GM12878 (cell line): Measurements from ENCODE around the gene CCDC97. TPM values are rescaled to one million over a fixed set of nuclear protein-coding genes. Genes with fewer than 3 reads are reported as not detected.

Source experiments
- ATAC-seq: fragments of 200-7000 bp; cut with Tn5 transposase; 3 replicates; pipeline ENCODE4 v1.9.1; 2020; ENCODE audit warnings: mild to moderate bottlenecking, moderate library complexity
- BruUV-seq: library from RNA; stranded (reverse); fragments of 400-500 nt; replicated peaks from 2 replicates; lab custom pipeline; 2021; lab: Mats Ljungman, UMichigan
- CTCF ChIA-PET: fragments of 300-600 bp; sonication (Branson Sonifier 250); formaldehyde crosslinking; extraction: SDS; loops from one replicate; lab custom pipeline; 2021; ENCODE audit warnings: inconsistent platforms; lab: Yijun Ruan, JAX
- POLR2A ChIA-PET: fragments of 350-600 bp; formaldehyde crosslinking; extraction: SDS; loops from one replicate; lab custom pipeline; 2021; ENCODE audit warnings: inconsistent platforms; lab: Charles Lee
- RAD21 ChIA-PET: fragments of 300-600 bp; sonication (Branson Sonifier 250); formaldehyde crosslinking; loops from one replicate; lab custom pipeline; 2023; ENCODE audit warnings: antibody characterized with exemption; ENCODE audit not compliant: unreplicated experiment; lab: Charles Lee
- SMC1A ChIA-PET: fragments of 300-600 bp; sonication (Branson Sonifier 250); formaldehyde crosslinking; loops from one replicate; lab custom pipeline; 2023; ENCODE audit not compliant: unreplicated experiment, uncharacterized antibody; lab: Charles Lee
- DNase-seq: peaks from one replicate; pipeline ENCODE4 v3.0.0-alpha.2; 2011; ENCODE audit warnings: low read depth, low spot score
- FAIRE-seq: peaks from 3 replicates; lab custom pipeline; 2011; peaks lifted over from hg19 to GRCh38; lab: Jason Lieb, UNC
- H2AFZ ChIP-seq: 2 replicates; pipeline ENCODE4 v1.6.0; 2011; ENCODE audit warnings: low read depth, low read length, control low read depth; ENCODE audit not compliant: control insufficient read depth
- H3K27ac ChIP-seq: 2 replicates; pipeline ENCODE4 v1.5.1; 2011; ENCODE audit warnings: control low read depth; ENCODE audit not compliant: control insufficient read depth, insufficient read depth
- H3K27me3 ChIP-seq, 2 experiments: replicated peaks in 1 of 2; 2 replicates each; pipeline versions ENCODE4 v1.6.0 to v1.6.1; 2011; ENCODE audit warnings: low read length in 1 of 2; ENCODE audit not compliant: control insufficient read depth in 2 of 2, insufficient read depth in 2 of 2
- H3K36me3 ChIP-seq, 2 experiments: 2 replicates each; pipeline ENCODE4 v1.5.1; 2011; ENCODE audit warnings: low read length in 1 of 2; ENCODE audit not compliant: control insufficient read depth in 2 of 2, insufficient read depth in 2 of 2
- H3K4me1 ChIP-seq: 2 replicates; pipeline ENCODE4 v1.6.1; 2011; ENCODE audit warnings: mild to moderate bottlenecking, low read length, moderate library complexity, mixed read lengths; ENCODE audit not compliant: control insufficient read depth, insufficient read depth
- H3K4me2 ChIP-seq: 2 replicates; pipeline ENCODE4 v1.6.0; 2011; ENCODE audit warnings: control low read depth; ENCODE audit not compliant: control insufficient read depth, insufficient read depth
- H3K4me3 ChIP-seq: fragments of 200-600 bp; sonication (generic); 2 replicates; pipeline ENCODE4 v1.5.1; 2016
- H3K79me2 ChIP-seq: 2 replicates; pipeline ENCODE4 v1.6.0; 2011; ENCODE audit warnings: low read length; ENCODE audit not compliant: control insufficient read depth, insufficient read depth
- H3K9ac ChIP-seq: 2 replicates; pipeline ENCODE4 v1.8.0; 2011; ENCODE audit warnings: low read length, control low read depth, mixed read lengths; ENCODE audit not compliant: control insufficient read depth, insufficient read depth
- H3K9me3 ChIP-seq: replicated peaks from 3 replicates; pipeline ENCODE4 v1.5.1; 2011; ENCODE audit warnings: mild to moderate bottlenecking, low read length; ENCODE audit not compliant: control insufficient read depth, insufficient read depth
- H4K20me1 ChIP-seq: 2 replicates; pipeline ENCODE4 v1.6.0; 2011; ENCODE audit not compliant: control insufficient read depth, insufficient read depth
- BCLAF1 ChIP-seq: fragments of 450-650 bp; IDR thresholded peaks from 2 replicates; pipeline ENCODE4 v1.6.1; 2017; ENCODE audit warnings: antibody characterized with exemption, mild to moderate bottlenecking, moderate library complexity
- EED ChIP-seq: sonication (generic); IDR thresholded peaks from 2 replicates; pipeline ENCODE4 v1.6.1; 2016; ENCODE audit warnings: antibody characterized with exemption, low read depth
- FOS ChIP-seq: IDR thresholded peaks from 3 replicates; pipeline ENCODE4 v1.6.1; 2011; ENCODE audit warnings: borderline replicate concordance; ENCODE audit not compliant: insufficient read length; ENCODE audit errors: extremely low read depth
- MAX ChIP-seq: IDR thresholded peaks from 2 replicates; pipeline ENCODE4 v1.6.1; 2012; ENCODE audit warnings: low read depth, low read length, improper control_type of control experiment
- MTA2 ChIP-seq: fragments of 450-650 bp; IDR thresholded peaks from 2 replicates; pipeline ENCODE4 v1.6.1; 2016; ENCODE audit warnings: low read depth, mild to moderate bottlenecking, moderate library complexity
- NBN ChIP-seq: fragments of 450-650 bp; IDR thresholded peaks from 2 replicates; pipeline ENCODE4 v1.6.1; 2016
- NRF1 ChIP-seq: conservative IDR thresholded peaks from 2 replicates; pipeline ENCODE4 v1.6.1; 2011; ENCODE audit warnings: mild to moderate bottlenecking, low read depth, low read length, improper control_type of control experiment
- PAX5 ChIP-seq: IDR thresholded peaks from 2 replicates; pipeline ENCODE4 v1.6.1; 2011; ENCODE audit warnings: low read depth, low read length, borderline replicate concordance
- PBX3 ChIP-seq: IDR thresholded peaks from 2 replicates; pipeline ENCODE4 v1.6.1; 2011; ENCODE audit warnings: mild to moderate bottlenecking, low read depth, low read length, moderate library complexity; ENCODE audit not compliant: insufficient replicate concordance
- SP1 ChIP-seq: IDR thresholded peaks from one replicate; pipeline ENCODE4 v1.6.1; 2011; ENCODE audit warnings: low read depth, low read length
- SPI1 ChIP-seq: IDR thresholded peaks from 2 replicates; pipeline ENCODE4 v1.6.1; 2011; ENCODE audit warnings: low read depth, mild to moderate bottlenecking, low read length, moderate library complexity, borderline replicate concordance; ENCODE audit not compliant: insufficient read depth
- TARDBP ChIP-seq: IDR thresholded peaks from 2 replicates; pipeline ENCODE4 v1.6.1; 2016; ENCODE audit warnings: borderline replicate concordance
- YBX1 ChIP-seq: fragments of 450-650 bp; IDR thresholded peaks from 2 replicates; pipeline ENCODE4 v1.6.1; 2016; ENCODE audit warnings: antibody characterized with exemption
- ZBTB33 ChIP-seq: fragments of 450-650 bp; IDR thresholded peaks from 2 replicates; pipeline ENCODE4 v1.6.1; 2017; ENCODE audit warnings: mild to moderate bottlenecking
- ZNF24 ChIP-seq: fragments of 450-650 bp; IDR thresholded peaks from 2 replicates; pipeline ENCODE4 v1.6.1; 2017; ENCODE audit warnings: antibody characterized with exemption, mild to moderate bottlenecking
- WGBS: methylation state at CpG from one replicate; pipeline ENCODE4 v1.1.6; 2016; ENCODE audit warnings: low lambda C conversion rate; ENCODE audit not compliant: insufficient replicate concordance, insufficient coverage; ENCODE audit errors: missing lambda C conversion rate; 5-methylcytosine and 5-hydroxymethylcytosine counted together
- in situ Hi-C: fragments of 300-500 bp; cut with MboI; formaldehyde crosslinking; loops from 9 replicates; pipeline ENCODE4 v1.14.3; 2018; ENCODE audit warnings: mixed read lengths
- intact Hi-C: fragments of 100-400 bp; cut with micrococcal nuclease; formaldehyde crosslinking; loops from one replicate; pipeline ENCODE4 v1.14.2; 2022; ENCODE audit not compliant: unreplicated experiment
- polyA plus RNA-seq, 11 experiments: library from polyadenylated mRNA; depleted of rRNA in 4 of 11; unstranded in 6 of 11; stranded (reverse) in 5 of 11; fragments of >200 nt; fragmentation: Nextera tagmentation in 4 of 11; fragmentation: Illumina TruSeq in 1 of 11; extraction: Ambion mirVana in 4 of 11; extraction: Trizol in 1 of 11; gene quantifications; 1 replicate in 1 of 11; 2 replicates in 10 of 11; pipeline versions ENCODE4 v1.2.1 to v1.2.3, GENCODE V29; 2011 to 2016; ENCODE audit warnings: inconsistent platforms in 2 of 11, missing spikeins in 2 of 11, low read depth in 1 of 11
- total RNA-seq, 4 experiments: library from RNA; depleted of rRNA in 3 of 4; stranded (reverse); fragments of >200 nt in 3 of 4; fragmentation: Illumina TruSeq in 1 of 4; extraction: Trizol in 1 of 4; gene quantifications; 2 replicates each; pipeline versions ENCODE4 v1.2.1 to v1.2.3, GENCODE V29; 2013 to 2021

The CCDC97 gene
- total and polyA plus RNA-seq, 10 of the 15 experiments (the other 5 are each of a cell fraction or from before 2014, with no cell fraction given): 1.8 to 34.1 (median 18.8) TPM

- TF ChIP-seq ZBTB33: no peak
- peak; percentile 41 for TF ChIP-seq SP1
- TF ChIP-seq TARDBP: 0 out of 2 replicates have a peak, but pooled peaks have one; percentile 41
- no peak for TF ChIP-seq PBX3
- 0 out of 2 replicates have a peak, but pooled peaks have one; percentile 33 for TF ChIP-seq NBN
Observed at GRCh38 chr19:41351339-41352245, 41.6 kb downstream of the CCDC97 start (continued).

DNA sequence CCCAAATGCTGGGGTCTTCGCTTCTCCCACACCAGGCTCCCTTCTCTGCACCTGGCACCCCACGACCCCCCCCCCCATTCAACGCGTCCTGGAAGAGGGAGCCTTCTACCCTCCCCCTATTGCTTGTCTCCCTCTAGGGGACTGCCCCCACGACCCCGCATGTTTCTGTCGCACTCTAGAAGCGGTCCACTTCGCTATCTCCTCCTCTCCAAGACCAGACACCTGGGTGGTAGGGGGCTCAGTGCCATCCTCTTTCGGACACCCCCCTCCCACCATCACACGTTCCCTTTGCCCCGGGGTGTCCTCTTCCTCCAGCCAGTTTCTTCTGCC is 42.3 kb downstream of the CCDC97 start:
- Histone ChIP-seq H2AFZ (no peak overlapping the region), H3K79me2 (peaks cover 55% of the 10 kb centered on the region), H3K9me3 (no peaks in the 10 kb centered on the region), H4K20me1 (0 out of 2 replicates have a peak, but pooled peaks cover 2% of the 10 kb centered on the region), H3K27ac (peak overlapping the region; percentile 84), H3K4me2 (peak overlapping the region; percentile 78), H3K4me3 (peak overlapping the region; percentile 89), H3K27me3 (no peaks in the 10 kb centered on the region), H3K36me3 (peaks cover 3 to 4% of the 10 kb centered on the region in 2 experiments; a peak in 3 of 4 replicates), H3K4me1 (peaks cover 16% of the 10 kb centered on the region), H3K9ac (peak overlapping the region; percentile 87)
- no peak for FAIRE-seq
- intact Hi-C loops: loop anchor here (1.0 to 5.0 kb wide), 5 partner anchors 40 to 185 kb away; partner anchors contain the start of genes BCKDHA, CCDC97 and EXOSC5
- SMC1A ChIA-PET: interaction anchor here (0.7 to 3.1 kb wide), 8 partner anchors 9 to 89 kb away, joined by 3 to 14 read pairs (median 4); partner anchors contain the start of genes B9D2, CCDC97 and HNRNPUL1
- in situ Hi-C loops: no loop called here
- no peak for DNase-seq
- CTCF ChIA-PET: interaction anchor here (0.7 to 6.4 kb wide), 12 partner anchors 12 to 574 kb away, joined by 3 to 91 read pairs (median 4); partner anchors contain the start of genes B9D2, CCDC97, HNRNPUL1 and RAB4B
- no TSS peak for BruUV-seq
- RAD21 ChIA-PET: interaction anchor here (1.0 to 3.4 kb wide), 10 partner anchors 12 to 148 kb away, joined by 3 to 41 read pairs (median 6); partner anchors contain the start of genes B9D2 and DMAC2
- WGBS: 0% methylated on average over 12 of the region's 12 CpGs
- POLR2A ChIA-PET: interaction anchor here (0.6 to 3.2 kb wide), 12 partner anchors 13 to 557 kb away, joined by 3 to 46 read pairs (median 4); partner anchors contain the start of genes B9D2 and DMAC2
- ATAC-seq: no peak
- TF ChIP-seq NRF1 (no peak), MTA2 (0 out of 2 replicates have a peak, but pooled peaks have one; percentile 36), SPI1 (no peak), PAX5 (no peak), FOS (no peak), BCLAF1 (no peak), YBX1 (no peak), ZNF24 (no peak), EED (no peak), MAX (0 out of 2 replicates have a peak, but pooled peaks have one; percentile 34)
